T-helper 1 cell (primary cell): ENCODE data around the gene SNAP47.

Source experiments
- DNase-seq, 5 donors: peaks; one replicate each; pipeline ENCODE4 v3.0.0-alpha.2; 2012 to 2020

The SNAP47 gene

GRCh38 chr1:227769936-227770494 is 34.8 kb downstream of the SNAP47 start:
- DNase-seq, result no peak

- no peak for DNase-seq
Measured at GRCh38 chr1:227770812-227771211, 35.6 kb downstream of the SNAP47 start.

GRCh38 chr1:227771326-227771725 is 36.1 kb downstream of the SNAP47 start:
- no peak for DNase-seq

GRCh38 chr1:227771771-227772170 is 36.5 kb downstream of the SNAP47 start:
- DNase-seq, result no peak

GRCh38 chr1:227773558-227773957 is 38.3 kb downstream of the SNAP47 start:
- DNase-seq, result no peak

GRCh38 chr1:227774051-227774731 is 39.0 kb downstream of the SNAP47 start:
- peak in 1 of 5 donors; percentile 64 for DNase-seq

GRCh38 chr1:227774821-227775661 is 39.8 kb downstream of the SNAP47 start:
- DNase-seq, result no peak

GRCh38 chr1:227775841-227776240 is 40.6 kb downstream of the SNAP47 start:
- DNase-seq, result no peak

- DNase-seq, result no peak
Measured at GRCh38 chr1:227776331-227776771, 41.1 kb downstream of the SNAP47 start.

- DNase-seq, result no peak
Measured at GRCh38 chr1:227777156-227777555, 41.9 kb downstream of the SNAP47 start.

- no peak for DNase-seq
Measured at GRCh38 chr1:227777646-227778045, 42.4 kb downstream of the SNAP47 start.

GRCh38 chr1:227778401-227778947 is 43.2 kb downstream of the SNAP47 start:
- no peak for DNase-seq

- DNase-seq, result no peak
Measured at GRCh38 chr1:227779021-227779441, 43.8 kb downstream of the SNAP47 start.

GRCh38 chr1:227779685-227780084 is 44.5 kb downstream of the SNAP47 start:
- DNase-seq, result no peak

GRCh38 chr1:227780101-227781044 is 45.1 kb downstream of the SNAP47 start:
- DNase-seq, result peak in 1 of 5 donors; percentile 7

GRCh38 chr1:227781314-227781930 is 46.2 kb downstream of the SNAP47 start:
- peak in 1 of 5 donors; percentile 10 for DNase-seq

- no peak for DNase-seq
Measured at GRCh38 chr1:227782226-227782625, 47.0 kb downstream of the SNAP47 start.

- no peak for DNase-seq
Measured at GRCh38 chr1:227785094-227785804, 50.0 kb downstream of the SNAP47 start.

- no peak for DNase-seq
Measured at GRCh38 chr1:227785805-227786671, 50.8 kb downstream of the SNAP47 start.
